SK-N-SH (cell line): Measurements from ENCODE around the gene CDC42SE1. TPM values are rescaled to one million over a fixed set of nuclear protein-coding genes. Genes with fewer than 3 reads are reported as not detected.

Experiments used
- CTCF ChIA-PET: fragments of 300-600, 350-600 bp; formaldehyde crosslinking; extraction: SDS; loops from one replicate; lab custom pipeline; 2021; lab: Yijun Ruan, JAX
- POLR2A ChIA-PET: fragments of 350-600 bp; sonication (Branson Sonifier 250); formaldehyde crosslinking; extraction: SDS; loops from one replicate; lab custom pipeline; 2020; ENCODE audit warnings: antibody characterized with exemption, inconsistent platforms; lab: Yijun Ruan, JAX
- DNase-seq: peaks from one replicate; pipeline ENCODE4 v3.0.0; 2012
- H2AFZ ChIP-seq: fragments of 200-600 bp; sonication (generic); 2 replicates; pipeline ENCODE4 v1.8.1; 2016; ENCODE audit warnings: antibody characterized with exemption, mild to moderate bottlenecking, low read depth
- H3F3A ChIP-seq: fragments of 200-600 bp; sonication (generic); replicated peaks from 2 replicates; pipeline ENCODE3; 2016; ENCODE audit warnings: antibody characterized with exemption, mild to moderate bottlenecking; ENCODE audit not compliant: insufficient read depth
- H3K27ac ChIP-seq, 2 experiments: fragments of 200-500 bp in 1 of 2; fragments of 200-600 bp in 1 of 2; sonication (Bioruptor generic) in 1 of 2; sonication (generic), shearing (Covaris generic) in 1 of 2; 2 replicates each; pipeline versions ENCODE4 v1.5.1 to v1.6.1; 2014 to 2016; ENCODE audit warnings: low read depth in 2 of 2, inconsistent platforms in 1 of 2, low read length in 1 of 2, mild to moderate bottlenecking in 1 of 2, mixed read lengths in 1 of 2
- H3K27me3 ChIP-seq: fragments of 200-600 bp; sonication (generic), shearing (Covaris generic); 2 replicates; pipeline ENCODE4 v1.6.1; 2016; ENCODE audit warnings: mixed run types; ENCODE audit not compliant: insufficient read depth
- H3K36me3 ChIP-seq, 2 experiments: fragments of 200-500 bp in 1 of 2; fragments of 200-600 bp in 1 of 2; sonication (Bioruptor generic) in 1 of 2; sonication (generic) in 1 of 2; replicated peaks in 1 of 2; 2 replicates each; pipeline versions ENCODE3 to v1.5.1; 2014 to 2016; ENCODE audit warnings: low read length in 1 of 2, mild to moderate bottlenecking in 1 of 2; ENCODE audit not compliant: insufficient read depth in 2 of 2, control insufficient read depth in 1 of 2
- H3K4me1 ChIP-seq, 2 experiments: fragments of 200-500 bp in 1 of 2; fragments of 200-600 bp in 1 of 2; sonication (Bioruptor generic) in 1 of 2; sonication (generic), shearing (Covaris generic) in 1 of 2; 2 replicates each; pipeline versions ENCODE4 v1.5.1 to v1.6.1; 2014 to 2016; ENCODE audit warnings: low read depth in 1 of 2, low read length in 1 of 2, mixed run types in 1 of 2; ENCODE audit not compliant: insufficient read depth in 2 of 2, control insufficient read depth in 1 of 2
- H3K4me2 ChIP-seq: fragments of 200-600 bp; sonication (generic), shearing (Covaris generic); 2 replicates; pipeline ENCODE4 v1.6.1; 2017; ENCODE audit warnings: mixed run types
- H3K4me3 ChIP-seq, 2 experiments: fragments of 200-500 bp in 1 of 2; fragments of 200-600 bp in 1 of 2; sonication (Bioruptor generic) in 1 of 2; sonication (generic), shearing (Covaris generic) in 1 of 2; 2 replicates each; pipeline versions ENCODE4 v1.5.1 to v1.8.1; 2014 to 2016; ENCODE audit warnings: low read depth in 2 of 2, inconsistent platforms in 1 of 2, low read length in 1 of 2, mild to moderate bottlenecking in 1 of 2, mixed read lengths in 1 of 2, moderate library complexity in 1 of 2
- H3K79me2 ChIP-seq: fragments of 200-600 bp; sonication (generic); 2 replicates; pipeline ENCODE4 v1.8.1; 2017; ENCODE audit warnings: mild to moderate bottlenecking; ENCODE audit not compliant: insufficient read depth
- H3K9ac ChIP-seq: fragments of 200-600 bp; sonication (generic); 2 replicates; pipeline ENCODE4 v1.6.1; 2017; ENCODE audit warnings: mixed run types
- H3K9me2 ChIP-seq: fragments of 200-600 bp; sonication (generic); 2 replicates; pipeline ENCODE4 v1.6.1; 2017; ENCODE audit warnings: mixed run types
- H3K9me3 ChIP-seq: fragments of 200-600 bp; sonication (generic); 2 replicates; pipeline ENCODE4 v1.6.1; 2017; ENCODE audit warnings: mixed run types, mild to moderate bottlenecking, moderate library complexity
- H4K20me1 ChIP-seq: fragments of 200-600 bp; sonication (generic); 2 replicates; pipeline ENCODE4 v1.6.1; 2017; ENCODE audit warnings: mild to moderate bottlenecking, mixed run types; ENCODE audit not compliant: insufficient read depth
- EZH2phosphoT487 ChIP-seq: fragments of 200-600 bp; sonication (generic); IDR thresholded peaks from 2 replicates; pipeline ENCODE4 v1.6.1; 2017; ENCODE audit warnings: low read depth, mixed run types, mild to moderate bottlenecking, antibody characterized with exemption, moderate library complexity, borderline replicate concordance
- GATA2 ChIP-seq: sonication (generic); formaldehyde crosslinking; IDR thresholded peaks from 2 replicates; pipeline ENCODE4 v1.5.0; 2020; ENCODE audit warnings: mild to moderate bottlenecking, missing genetic modification reagents
- MXI1 ChIP-seq: IDR thresholded peaks from 2 replicates; pipeline ENCODE4 v1.6.1; 2012; ENCODE audit warnings: mild to moderate bottlenecking, low read depth, low read length, improper control_type of control experiment
- NRF1 ChIP-seq: IDR thresholded peaks from 2 replicates; pipeline ENCODE4 v1.6.1; 2012; ENCODE audit warnings: low read depth, mild to moderate bottlenecking, low read length
- RAD21 ChIP-seq: IDR thresholded peaks from 2 replicates; pipeline ENCODE4 v1.6.1; 2012; ENCODE audit warnings: mild to moderate bottlenecking, low read length
- RCOR1 ChIP-seq: fragments of 150-350 bp; IDR thresholded peaks from 2 replicates; pipeline ENCODE4 v1.6.1; 2017; ENCODE audit warnings: antibody characterized with exemption, low read length
- REST ChIP-seq: IDR thresholded peaks from 2 replicates; pipeline ENCODE4 v1.6.1; 2012; ENCODE audit warnings: mild to moderate bottlenecking, low read depth, low read length, moderate library complexity
- RFX5 ChIP-seq: IDR thresholded peaks from 2 replicates; pipeline ENCODE4 v1.6.1; 2012; ENCODE audit warnings: mild to moderate bottlenecking, improper control_type of control experiment, low read length
- SIN3A ChIP-seq: IDR thresholded peaks from 2 replicates; pipeline ENCODE4 v1.6.1; 2012; ENCODE audit warnings: low read depth, mild to moderate bottlenecking, low read length, moderate library complexity, borderline replicate concordance
- SMC3 ChIP-seq: IDR thresholded peaks from 2 replicates; pipeline ENCODE4 v1.6.1; 2012; ENCODE audit warnings: low read depth, low read length, improper control_type of control experiment
- USF2 ChIP-seq: fragments of 150-350 bp; IDR thresholded peaks from 2 replicates; pipeline ENCODE4 v1.6.1; 2017; ENCODE audit warnings: antibody characterized with exemption, low read length, low read depth, borderline replicate concordance
- YY1 ChIP-seq: IDR thresholded peaks from 2 replicates; pipeline ENCODE4 v1.4.0; 2012; ENCODE audit warnings: low read depth, mild to moderate bottlenecking
- WGBS: methylation state at CpG from one replicate; pipeline ENCODE4 v1.1.6; 2017; ENCODE audit warnings: low lambda C conversion rate; 5-methylcytosine and 5-hydroxymethylcytosine counted together
- polyA plus RNA-seq, 3 experiments: library from polyadenylated mRNA; depleted of rRNA; stranded (reverse); fragments of >200 nt; gene quantifications; 2 replicates each; pipeline ENCODE4 v1.2.3, GENCODE V29; 2012
- TF ChIP-seq, protein P1 (sequence below): fragments of 200-600 bp; sonication (generic); IDR thresholded peaks from 2 replicates; pipeline ENCODE4 v1.6.1; 2017; ENCODE audit warnings: antibody characterized with exemption, mild to moderate bottlenecking, moderate library complexity
- TF ChIP-seq, protein P2 (sequence below): fragments of 150-350 bp; IDR thresholded peaks from 2 replicates; pipeline ENCODE4 v1.6.1; 2016; ENCODE audit warnings: mild to moderate bottlenecking, low read depth, low read length

CDC42SE1 gene
- polyA plus RNA-seq, 1 of the 3 experiments (the other 2 are of a cell fraction) = 47.8 TPM

DNA sequence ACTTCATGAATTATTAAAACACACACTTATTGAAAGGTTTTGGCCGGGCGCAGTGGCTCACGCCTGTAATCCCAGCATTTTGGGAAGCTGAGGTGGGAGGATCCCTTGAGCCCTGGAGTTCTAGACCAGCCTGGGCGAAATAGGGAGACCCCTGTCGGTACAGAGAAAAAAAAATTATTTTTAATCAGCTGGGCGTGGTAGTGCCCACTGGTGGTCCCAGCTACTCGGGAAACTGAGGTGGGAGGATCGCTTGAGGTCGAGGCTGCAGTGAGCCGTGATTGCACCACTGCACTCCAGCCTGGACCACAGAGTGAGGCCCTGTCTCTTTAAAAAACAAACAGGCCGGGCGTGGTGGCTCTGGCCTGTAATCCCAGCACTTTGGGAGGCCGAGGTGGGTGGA lies 12.8 kb upstream of the CDC42SE1 start:
- H3K9ac ChIP-seq = no peak overlapping the region
- DNase-seq = no peak
- ChIA-PET POLR2A (no interaction called here), CTCF (interaction anchor here (1.6 to 4.6 kb wide), 5 partner anchors 11 to 28 kb away, joined by 7 to 32 read pairs (median 8); partner anchors contain the start of genes C1orf56, CDC42SE1 and MLLT11)
- peaks cover 3% of the 10 kb centered on the region for H4K20me1 ChIP-seq
- H3K4me3 ChIP-seq = no peak overlapping the region
- TF ChIP-seq EZH2phosphoT487 (no peak), USF2 (no peak), GATA2 (no peak), MXI1 (no peak), RFX5 (no peak), RCOR1 (no peak), NRF1 (no peak), SMC3 (no peak), SIN3A (no peak), RAD21 (no peak), REST (no peak), YY1 (no peak)
- TF ChIP-seq, protein P1, sequence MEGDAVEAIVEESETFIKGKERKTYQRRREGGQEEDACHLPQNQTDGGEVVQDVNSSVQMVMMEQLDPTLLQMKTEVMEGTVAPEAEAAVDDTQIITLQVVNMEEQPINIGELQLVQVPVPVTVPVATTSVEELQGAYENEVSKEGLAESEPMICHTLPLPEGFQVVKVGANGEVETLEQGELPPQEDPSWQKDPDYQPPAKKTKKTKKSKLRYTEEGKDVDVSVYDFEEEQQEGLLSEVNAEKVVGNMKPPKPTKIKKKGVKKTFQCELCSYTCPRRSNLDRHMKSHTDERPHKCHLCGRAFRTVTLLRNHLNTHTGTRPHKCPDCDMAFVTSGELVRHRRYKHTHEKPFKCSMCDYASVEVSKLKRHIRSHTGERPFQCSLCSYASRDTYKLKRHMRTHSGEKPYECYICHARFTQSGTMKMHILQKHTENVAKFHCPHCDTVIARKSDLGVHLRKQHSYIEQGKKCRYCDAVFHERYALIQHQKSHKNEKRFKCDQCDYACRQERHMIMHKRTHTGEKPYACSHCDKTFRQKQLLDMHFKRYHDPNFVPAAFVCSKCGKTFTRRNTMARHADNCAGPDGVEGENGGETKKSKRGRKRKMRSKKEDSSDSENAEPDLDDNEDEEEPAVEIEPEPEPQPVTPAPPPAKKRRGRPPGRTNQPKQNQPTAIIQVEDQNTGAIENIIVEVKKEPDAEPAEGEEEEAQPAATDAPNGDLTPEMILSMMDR = no peak
- TF ChIP-seq, protein P2, sequence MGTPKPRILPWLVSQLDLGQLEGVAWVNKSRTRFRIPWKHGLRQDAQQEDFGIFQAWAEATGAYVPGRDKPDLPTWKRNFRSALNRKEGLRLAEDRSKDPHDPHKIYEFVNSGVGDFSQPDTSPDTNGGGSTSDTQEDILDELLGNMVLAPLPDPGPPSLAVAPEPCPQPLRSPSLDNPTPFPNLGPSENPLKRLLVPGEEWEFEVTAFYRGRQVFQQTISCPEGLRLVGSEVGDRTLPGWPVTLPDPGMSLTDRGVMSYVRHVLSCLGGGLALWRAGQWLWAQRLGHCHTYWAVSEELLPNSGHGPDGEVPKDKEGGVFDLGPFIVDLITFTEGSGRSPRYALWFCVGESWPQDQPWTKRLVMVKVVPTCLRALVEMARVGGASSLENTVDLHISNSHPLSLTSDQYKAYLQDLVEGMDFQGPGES = no peak
- no peak overlapping the region for H2AFZ ChIP-seq
- H3K79me2 ChIP-seq = peaks cover 27% of the 10 kb centered on the region
- no peak overlapping the region for H3K4me2 ChIP-seq
- H3F3A ChIP-seq = peaks cover 41% of the 10 kb centered on the region
- peaks cover 18 to 26% of the 10 kb centered on the region in 2 experiments for H3K36me3 ChIP-seq
- no peaks in the 10 kb centered on the region for H3K9me2 ChIP-seq
- no peaks in the 10 kb centered on the region for H3K9me3 ChIP-seq
- no peaks in the 10 kb centered on the region; a peak in 1 of 4 replicates for H3K4me1 ChIP-seq
- WGBS = 91% methylated on average over 13 of the region's 13 CpGs
- H3K27me3 ChIP-seq = no peaks in the 10 kb centered on the region
- H3K27ac ChIP-seq = no peak overlapping the region
